Gastroesophageal sphincter (tissue), 4 donors: ENCODE results near the gene C12orf42. TPM values are rescaled to one million over a fixed set of nuclear protein-coding genes. Genes with fewer than 3 reads are reported as not detected.

ENCODE experiments used
- ATAC-seq: fragments of 150-250 bp; one replicate; pipeline ENCODE4 v1.9.1; 2016; ENCODE audit warnings: mild to moderate bottlenecking, moderate library complexity
- H3K27ac ChIP-seq, 4 donors: fragments of 200-600 bp; sonication (generic) in 3 of 4; 1 replicate in 3 of 4; 2 replicates in 1 of 4; pipeline ENCODE4 v1.5.1; 2016 to 2019
- H3K27me3 ChIP-seq: fragments of 200-600 bp; sonication (generic); one replicate; pipeline ENCODE4 v1.5.1; 2019
- H3K36me3 ChIP-seq, 2 donors: fragments of 200-600 bp; sonication (generic); one replicate each; pipeline ENCODE4 v1.5.1; 2019; ENCODE audit warnings: control low read depth in 1 of 2
- H3K4me1 ChIP-seq, 3 donors: fragments of 200-600 bp; sonication (generic); 1 replicate in 2 of 3; 2 replicates in 1 of 3; pipeline ENCODE4 v1.5.1; 2016 to 2019; ENCODE audit warnings: control low read depth in 2 of 3
- H3K4me3 ChIP-seq, 2 donors: fragments of 200-600 bp; sonication (generic); one replicate each; pipeline ENCODE4 v1.5.1; 2019; ENCODE audit warnings: mild to moderate bottlenecking in 1 of 2, moderate library complexity in 1 of 2
- H3K9me3 ChIP-seq, 3 donors: fragments of 200-600 bp; sonication (generic); one replicate each; pipeline ENCODE4 v1.5.1; 2017 to 2019; ENCODE audit warnings: control low read depth in 2 of 3
- CTCF ChIP-seq, 4 experiments: fragments of 200-600 bp in 2 of 4; fragments of 450-650 bp in 2 of 4; sonication (generic) in 1 of 4; IDR thresholded peaks; one replicate each; pipeline ENCODE4 v1.5.1; 2017 to 2019; ENCODE audit warnings: antibody characterized with exemption in 4 of 4, mild to moderate bottlenecking in 2 of 4, moderate library complexity in 2 of 4
- EP300 ChIP-seq: sonication (generic); formaldehyde crosslinking; IDR thresholded peaks from one replicate; pipeline ENCODE4 v1.6.1; 2017; ENCODE audit warnings: antibody characterized with exemption, mild to moderate bottlenecking
- POLR2A ChIP-seq, 2 donors: fragments of 450-650 bp; IDR thresholded peaks; one replicate each; pipeline ENCODE4 v1.6.1; 2017; ENCODE audit warnings: antibody characterized with exemption in 2 of 2, mild to moderate bottlenecking in 2 of 2, moderate library complexity in 1 of 2
- POLR2AphosphoS5 ChIP-seq: sonication (generic); formaldehyde crosslinking; IDR thresholded peaks from one replicate; pipeline ENCODE4 v1.6.1; 2017; ENCODE audit warnings: antibody characterized with exemption
- WGBS, 2 donors: methylation state at CpG; one replicate each; pipeline ENCODE4 v1.1.5; 2018; ENCODE audit warnings: low coverage in 1 of 2; 5-methylcytosine and 5-hydroxymethylcytosine counted together
- total RNA-seq, 4 donors: library from RNA; depleted of rRNA; stranded (reverse); fragments of >200 nt; gene quantifications; one replicate each; pipeline ENCODE4 v1.1.0, GENCODE V29; 2016

Gene C12orf42
- total RNA-seq, 4 donors from 2014 or later = not detected

DNA sequence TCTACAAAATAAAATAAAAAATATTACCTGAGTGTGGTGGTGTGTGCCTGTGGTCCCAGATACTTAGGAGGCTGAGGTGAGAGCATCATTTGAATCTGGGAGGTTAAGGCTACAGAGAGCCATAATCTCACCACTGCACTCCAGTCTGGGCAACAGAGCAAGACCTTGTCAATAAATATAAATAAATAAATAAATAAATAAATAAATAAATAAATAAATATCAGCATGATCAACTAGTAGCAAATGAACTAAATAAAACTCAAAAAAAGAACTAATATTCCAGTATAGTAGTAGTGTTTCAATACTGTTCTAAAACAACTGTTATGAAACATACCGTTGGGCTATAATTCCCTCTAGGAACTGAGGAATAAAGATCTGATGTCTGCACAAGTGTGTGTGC lies 74.4 kb downstream of the C12orf42 start:
- 100% methylated on average over 1 of the region's 1 CpG for WGBS, 2 donors
- no peak for ATAC-seq
- Histone ChIP-seq H3K27me3 (no peaks in the 10 kb centered on the region), H3K9me3 (no peaks in the 10 kb centered on the region), H3K4me1 (no peaks in the 10 kb centered on the region), H3K4me3 (no peak overlapping the region), H3K36me3 (no peaks in the 10 kb centered on the region), H3K27ac (no peak overlapping the region)
- TF ChIP-seq CTCF (IDR thresholded peaks at IDR 0.05) = no peak
- no peak for TF ChIP-seq POLR2AphosphoS5
- TF ChIP-seq POLR2A (IDR thresholded peaks at IDR 0.05) = no peak
- no peak for TF ChIP-seq EP300

GRCh38 chr12:103415681-103416080 lies 80.1 kb downstream of the C12orf42 start:
- no peak overlapping the region for H3K4me3 ChIP-seq
- H3K27me3 ChIP-seq = no peaks in the 10 kb centered on the region
- ATAC-seq = no peak
- H3K36me3 ChIP-seq = no peaks in the 10 kb centered on the region
- H3K27ac ChIP-seq = no peak overlapping the region
- no peaks in the 10 kb centered on the region for H3K4me1 ChIP-seq
- 58 to 74% methylated on average over 1 to 2 of the region's 2 CpGs for WGBS, 2 donors
- H3K9me3 ChIP-seq = no peaks in the 10 kb centered on the region
- TF ChIP-seq POLR2AphosphoS5 = no peak
- no peak for TF ChIP-seq POLR2A (IDR thresholded peaks at IDR 0.05)
- no peak for TF ChIP-seq EP300
- TF ChIP-seq CTCF (IDR thresholded peaks at IDR 0.05) = no peak

DNA sequence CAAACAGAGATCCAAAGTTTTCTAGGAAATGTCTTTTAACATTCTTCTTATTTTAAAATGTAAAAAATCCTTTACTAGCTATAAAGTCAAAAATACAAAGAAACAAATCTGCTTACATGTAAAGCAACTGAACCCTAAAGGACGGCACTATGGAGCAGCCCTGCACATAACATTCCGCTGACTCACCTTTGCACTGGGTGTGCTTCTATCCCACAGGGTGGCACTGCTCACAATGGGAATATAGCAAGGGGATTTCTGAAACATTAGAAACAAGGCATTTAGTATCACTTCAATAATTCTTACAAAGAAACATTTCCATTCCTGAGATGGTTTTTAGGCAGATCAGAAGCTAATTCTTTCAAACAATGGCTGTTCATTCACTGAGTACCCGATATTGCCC lies 94.3 kb downstream of the C12orf42 start:
- no peak for ATAC-seq
- no peaks in the 10 kb centered on the region for H3K9me3 ChIP-seq
- no peaks in the 10 kb centered on the region for H3K27me3 ChIP-seq
- 69 to 94% methylated on average over 3 of the region's 3 CpGs for WGBS, 2 donors
- no peak overlapping the region for H3K27ac ChIP-seq
- no peak overlapping the region for H3K4me3 ChIP-seq
- H3K4me1 ChIP-seq = no peaks in the 10 kb centered on the region
- H3K36me3 ChIP-seq = no peaks in the 10 kb centered on the region
- no peak for TF ChIP-seq POLR2A (IDR thresholded peaks at IDR 0.05)
- no peak for TF ChIP-seq CTCF (IDR thresholded peaks at IDR 0.05)
- no peak for TF ChIP-seq POLR2AphosphoS5
- TF ChIP-seq EP300 = no peak

- TF ChIP-seq POLR2A (IDR thresholded peaks at IDR 0.05) = no peak
- TF ChIP-seq CTCF (IDR thresholded peaks at IDR 0.05) = no peak
- no peak for TF ChIP-seq POLR2AphosphoS5
- no peak for TF ChIP-seq EP300
- no peak overlapping the region for H3K4me3 ChIP-seq
- no peaks in the 10 kb centered on the region for H3K36me3 ChIP-seq
- no peak overlapping the region for H3K27ac ChIP-seq
- ATAC-seq = no peak
- no peaks in the 10 kb centered on the region for H3K27me3 ChIP-seq
- WGBS, 2 donors = 83 to 89% methylated on average over 1 of the region's 1 CpG
- H3K9me3 ChIP-seq = no peaks in the 10 kb centered on the region
- no peaks in the 10 kb centered on the region for H3K4me1 ChIP-seq
Observed at GRCh38 chr12:103399986-103400385, 95.8 kb downstream of the C12orf42 start.

DNA sequence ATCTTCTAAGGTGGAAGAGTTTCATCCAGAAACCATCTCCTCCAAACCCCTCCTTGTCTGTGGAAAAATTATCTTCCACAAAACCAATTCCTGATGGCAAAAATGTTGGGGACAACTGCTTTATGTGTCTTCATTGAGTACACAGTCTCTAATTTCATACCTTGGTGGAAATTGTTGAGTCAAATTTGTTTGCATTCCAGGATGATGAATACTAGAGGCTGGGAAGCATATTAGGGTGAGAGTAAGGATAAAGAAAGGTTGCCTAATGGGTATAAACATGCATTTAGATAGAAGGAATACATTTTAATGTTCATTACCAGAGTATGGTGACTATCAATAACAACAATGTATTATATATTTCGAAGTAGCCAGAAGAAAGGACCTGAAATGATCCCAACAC lies 98.2 kb downstream of the C12orf42 start:
- no peak for ATAC-seq
- 13 to 75% methylated on average over 1 of the region's 1 CpG for whole genome bisulfite sequencing, 2 donors
- Histone ChIP-seq H3K27me3 (no peaks in the 10 kb centered on the region), H3K36me3 (no peaks in the 10 kb centered on the region), H3K9me3 (peaks cover 0 to 2% (median 0%) of the 10 kb centered on the region in 3 donors), H3K4me1 (no peaks in the 10 kb centered on the region), H3K4me3 (no peak overlapping the region), H3K27ac (no peak overlapping the region)
- TF ChIP-seq POLR2A (IDR thresholded peaks at IDR 0.05) (no peak), POLR2AphosphoS5 (no peak), EP300 (no peak), CTCF (IDR thresholded peaks at IDR 0.05) (no peak)
